Testis (tissue), 2 donors: ENCODE measurements around the gene TMEM54.

ENCODE experiments used
- CTCF ChIP-seq, 3 experiments: fragments of 450-650 bp in 2 of 3; fragments of 200-600 bp in 1 of 3; sonication (generic) in 1 of 3; IDR thresholded peaks; one replicate each; pipeline ENCODE4 v1.5.1; 2016 to 2019; ENCODE audit warnings: antibody characterized with exemption in 3 of 3, mild to moderate bottlenecking in 2 of 3, moderate library complexity in 1 of 3
- POLR2A ChIP-seq: fragments of 450-650 bp; IDR thresholded peaks from one replicate; pipeline ENCODE4 v1.6.1; 2017; ENCODE audit warnings: antibody characterized with exemption, mild to moderate bottlenecking, moderate library complexity

GRCh38 chr1:32926562-32926961 lies 25.4 kb upstream of the TMEM54 start:
- no peak for TF ChIP-seq CTCF (IDR thresholded peaks at IDR 0.05)
- no peak for TF ChIP-seq POLR2A
